GM12878 (cell line): ENCODE data around the gene ZNF689. TPM values are rescaled to one million over a fixed set of nuclear protein-coding genes. Genes with fewer than 3 reads are reported as not detected.
A peak's percentile ranks its signal among the peaks of the same experiment; 100 is the strongest.

Experiments used
- BCL11A ChIP-seq: IDR thresholded peaks from 2 replicates; pipeline ENCODE4 v1.6.1; 2011; ENCODE audit warnings: low read depth, low read length
- CEBPB ChIP-seq, 2 experiments: fragments of 150-350 bp in 1 of 2; IDR thresholded peaks; 2 replicates each; pipeline ENCODE4 v1.6.1; 2012 to 2014; ENCODE audit warnings: low read depth in 2 of 2, low read length in 2 of 2, borderline replicate concordance in 1 of 2, inconsistent platforms in 1 of 2
- CHD2 ChIP-seq: IDR thresholded peaks from 2 replicates; pipeline ENCODE4 v1.6.1; 2011; ENCODE audit warnings: low read depth, low read length, improper control_type of control experiment, borderline replicate concordance
- DPF2 ChIP-seq: fragments of 450-650 bp; IDR thresholded peaks from 2 replicates; pipeline ENCODE4 v1.6.1; 2017; ENCODE audit warnings: mild to moderate bottlenecking
- E2F8 ChIP-seq: fragments of 450-650 bp; IDR thresholded peaks from 2 replicates; pipeline ENCODE4 v1.6.1; 2018; ENCODE audit warnings: mild to moderate bottlenecking, low read depth, moderate library complexity; ENCODE audit not compliant: partially characterized antibody
- ETV6 ChIP-seq, 2 experiments: fragments of 450-650 bp in 1 of 2; IDR thresholded peaks in 1 of 2; conservative IDR thresholded peaks in 1 of 2; 2 replicates each; pipeline ENCODE4 v1.6.1; 2014; ENCODE audit warnings: antibody characterized with exemption in 1 of 2, borderline replicate concordance in 1 of 2, low read depth in 1 of 2, mild to moderate bottlenecking in 1 of 2, moderate library complexity in 1 of 2
- JUNB ChIP-seq: IDR thresholded peaks from 2 replicates; pipeline ENCODE4 v1.6.1; 2016; ENCODE audit warnings: antibody characterized with exemption, mild to moderate bottlenecking
- KDM1A ChIP-seq: fragments of 200-600 bp; sonication (generic); IDR thresholded peaks from 2 replicates; pipeline ENCODE4 v1.6.1; 2016; ENCODE audit warnings: borderline replicate concordance
- MEF2A ChIP-seq: IDR thresholded peaks from 2 replicates; pipeline ENCODE4 v1.6.1; 2011; ENCODE audit warnings: low read depth, mild to moderate bottlenecking, low read length, moderate library complexity; ENCODE audit not compliant: insufficient read depth
- MXI1 ChIP-seq: fragments of 150-350 bp; IDR thresholded peaks from 2 replicates; pipeline ENCODE4 v1.6.1; 2011; ENCODE audit warnings: low read depth, mild to moderate bottlenecking, inconsistent platforms, low read length, improper control_type of control experiment
- NBN ChIP-seq: fragments of 450-650 bp; IDR thresholded peaks from 2 replicates; pipeline ENCODE4 v1.6.1; 2016
- NFIC ChIP-seq: IDR thresholded peaks from 2 replicates; pipeline ENCODE4 v1.6.1; 2012; ENCODE audit warnings: low read depth, mild to moderate bottlenecking, inconsistent platforms, low read length, moderate library complexity
- NFYA ChIP-seq: IDR thresholded peaks from 2 replicates; pipeline ENCODE4 v1.6.1; 2011; ENCODE audit warnings: low read depth, mild to moderate bottlenecking, low read length, improper control_type of control experiment, borderline replicate concordance
- NRF1 ChIP-seq: conservative IDR thresholded peaks from 2 replicates; pipeline ENCODE4 v1.6.1; 2011; ENCODE audit warnings: mild to moderate bottlenecking, low read depth, low read length, improper control_type of control experiment
- RELA ChIP-seq: fragments of 450-650 bp; IDR thresholded peaks from 2 replicates; pipeline ENCODE4 v1.8.0; 2014; ENCODE audit warnings: borderline replicate concordance; ENCODE audit not compliant: partially characterized antibody
- RFX5 ChIP-seq: IDR thresholded peaks from 2 replicates; pipeline ENCODE4 v1.6.1; 2011; ENCODE audit warnings: low read depth, low read length, improper control_type of control experiment
- SIX5 ChIP-seq: IDR thresholded peaks from 2 replicates; pipeline ENCODE4 v1.6.1; 2011; ENCODE audit warnings: mild to moderate bottlenecking, low read depth, low read length, moderate library complexity; ENCODE audit not compliant: severe bottlenecking
- SREBF2 ChIP-seq: IDR thresholded peaks from 2 replicates; pipeline ENCODE4 v1.6.1; 2012; ENCODE audit warnings: mild to moderate bottlenecking, low read length
- TBL1XR1 ChIP-seq: IDR thresholded peaks from 2 replicates; pipeline ENCODE4 v1.6.1; 2012; ENCODE audit warnings: low read depth, low read length, improper control_type of control experiment
- USF2 ChIP-seq: IDR thresholded peaks from 2 replicates; pipeline ENCODE4 v1.6.1; 2011; ENCODE audit warnings: low read depth, low read length, improper control_type of control experiment, borderline replicate concordance
- WRNIP1 ChIP-seq: IDR thresholded peaks from 2 replicates; pipeline ENCODE4 v1.6.1; 2011; ENCODE audit warnings: low read depth, low read length, improper control_type of control experiment, borderline replicate concordance
- YBX1 ChIP-seq: fragments of 450-650 bp; IDR thresholded peaks from 2 replicates; pipeline ENCODE4 v1.6.1; 2016; ENCODE audit warnings: antibody characterized with exemption
- ZBED1 ChIP-seq: IDR thresholded peaks from 2 replicates; pipeline ENCODE4 v1.6.1; 2016; ENCODE audit warnings: borderline replicate concordance
- ZNF217 ChIP-seq: fragments of 450-650 bp; IDR thresholded peaks from 2 replicates; pipeline ENCODE4 v1.6.1; 2017; ENCODE audit warnings: antibody characterized with exemption, mild to moderate bottlenecking
- ZSCAN29 ChIP-seq: fragments of 450-650 bp; IDR thresholded peaks from 2 replicates; pipeline ENCODE4 v1.6.1; 2017; ENCODE audit warnings: mild to moderate bottlenecking, moderate library complexity
- polyA plus RNA-seq, 11 experiments: library from polyadenylated mRNA; depleted of rRNA in 4 of 11; unstranded in 6 of 11; stranded (reverse) in 5 of 11; fragments of >200 nt; fragmentation: Nextera tagmentation in 4 of 11; fragmentation: Illumina TruSeq in 1 of 11; extraction: Ambion mirVana in 4 of 11; extraction: Trizol in 1 of 11; gene quantifications; 1 replicate in 1 of 11; 2 replicates in 10 of 11; pipeline versions ENCODE4 v1.2.1 to v1.2.3, GENCODE V29; 2011 to 2016; ENCODE audit warnings: inconsistent platforms in 2 of 11, missing spikeins in 2 of 11, low read depth in 1 of 11
- total RNA-seq, 4 experiments: library from RNA; depleted of rRNA in 3 of 4; stranded (reverse); fragments of >200 nt in 3 of 4; fragmentation: Illumina TruSeq in 1 of 4; extraction: Trizol in 1 of 4; gene quantifications; 2 replicates each; pipeline versions ENCODE4 v1.2.1 to v1.2.3, GENCODE V29; 2013 to 2021
- TF ChIP-seq, protein P1 (sequence below): fragments of 450-650 bp; IDR thresholded peaks from 2 replicates; pipeline ENCODE4 v1.6.1; 2016; ENCODE audit warnings: mild to moderate bottlenecking

Gene ZNF689
- total and polyA plus RNA-seq, 10 of the 15 experiments (the other 5 are each of a cell fraction or from before 2014, with no cell fraction given), result 4.7 to 13.2 (median 8.5) TPM

DNA sequence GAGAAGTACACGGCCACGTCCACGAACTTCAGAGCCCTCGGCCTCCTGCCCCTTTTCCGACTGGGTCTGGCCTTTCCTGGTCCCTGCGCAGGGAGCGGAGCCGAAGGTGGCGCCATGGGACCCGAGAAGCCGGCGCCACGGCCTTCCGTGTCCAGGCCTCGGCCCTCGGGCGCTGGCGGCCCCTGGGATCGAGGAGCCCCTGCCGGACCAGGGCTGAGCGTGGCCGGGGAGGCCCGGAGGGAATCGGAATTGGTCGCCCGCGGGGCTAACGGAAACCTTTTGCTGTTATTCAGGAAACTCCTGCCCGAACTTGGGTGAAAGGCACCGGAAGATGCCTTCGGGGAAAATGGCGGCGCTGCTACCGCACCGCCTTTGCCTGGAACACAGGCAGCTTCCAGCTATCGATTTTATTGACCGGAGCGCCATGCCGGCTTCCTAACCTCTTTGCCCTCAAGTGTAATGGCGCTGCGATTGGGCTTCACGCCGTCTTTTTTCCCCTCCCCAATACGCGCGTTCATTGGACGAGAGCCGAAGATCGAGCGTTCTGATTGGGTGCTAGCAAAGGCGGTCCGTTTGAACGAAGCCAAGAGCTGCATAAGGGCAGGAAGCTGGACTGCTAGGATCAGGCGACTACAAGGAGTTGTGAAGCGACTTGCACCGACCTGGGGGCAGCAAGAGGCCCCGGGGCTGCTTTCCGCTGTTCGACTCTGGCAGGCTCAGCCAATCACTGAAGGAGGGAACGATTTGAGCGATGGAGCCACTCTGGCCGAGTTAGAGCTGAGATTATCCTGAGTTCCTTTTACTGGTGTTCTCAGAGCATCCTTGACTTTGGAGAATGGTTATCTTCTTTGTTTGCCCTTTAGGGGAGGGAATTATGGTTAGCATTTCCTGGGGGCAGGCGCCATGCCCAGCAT, at the start of gene ZNF689 (continued):
- TF ChIP-seq ZNF217, result no peak
- TF ChIP-seq MXI1, result peak; percentile 58; the same call in 1 of the 2 replicates
- TF ChIP-seq SREBF2, result no peak
- 0 out of 2 replicates have a peak, but pooled peaks have one; percentile 8 for TF ChIP-seq ZSCAN29
- TF ChIP-seq RELA, result no peak
- TF ChIP-seq, protein P1, sequence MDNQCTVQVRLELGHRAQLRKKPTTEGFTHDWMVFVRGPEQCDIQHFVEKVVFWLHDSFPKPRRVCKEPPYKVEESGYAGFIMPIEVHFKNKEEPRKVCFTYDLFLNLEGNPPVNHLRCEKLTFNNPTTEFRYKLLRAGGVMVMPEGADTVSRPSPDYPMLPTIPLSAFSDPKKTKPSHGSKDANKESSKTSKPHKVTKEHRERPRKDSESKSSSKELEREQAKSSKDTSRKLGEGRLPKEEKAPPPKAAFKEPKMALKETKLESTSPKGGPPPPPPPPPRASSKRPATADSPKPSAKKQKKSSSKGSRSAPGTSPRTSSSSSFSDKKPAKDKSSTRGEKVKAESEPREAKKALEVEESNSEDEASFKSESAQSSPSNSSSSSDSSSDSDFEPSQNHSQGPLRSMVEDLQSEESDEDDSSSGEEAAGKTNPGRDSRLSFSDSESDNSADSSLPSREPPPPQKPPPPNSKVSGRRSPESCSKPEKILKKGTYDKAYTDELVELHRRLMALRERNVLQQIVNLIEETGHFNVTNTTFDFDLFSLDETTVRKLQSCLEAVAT, result 0 out of 2 replicates have a peak, but pooled peaks have one; percentile 30
- peak; percentile 95 for TF ChIP-seq SIX5
- TF ChIP-seq KDM1A, result no peak
- TF ChIP-seq MEF2A, result no peak
- TF ChIP-seq CHD2, result peak; percentile 98
- no peak for TF ChIP-seq YBX1
- peak; percentile 57; the same call in 1 of the 2 replicates for TF ChIP-seq NBN
- TF ChIP-seq ETV6 (conservative IDR thresholded peaks at IDR 0.05 in 1 of 2, IDR thresholded peaks at IDR 0.05 in 1 of 2; ENCODE audit: borderline replicate concordance in 1 of 2, low read depth in 1 of 2), result no peak
- no peak for TF ChIP-seq NRF1
- no peak for TF ChIP-seq ZBED1
- no peak for TF ChIP-seq JUNB
- TF ChIP-seq USF2, result no peak
- TF ChIP-seq RFX5, result no peak
- no peak for TF ChIP-seq CEBPB (IDR thresholded peaks at IDR 0.05; ENCODE audit: borderline replicate concordance in 1 of 2, low read depth in 2 of 2, low read length in 2 of 2)
- TF ChIP-seq DPF2, result 0 out of 2 replicates have a peak, but pooled peaks have one; percentile 56
- TF ChIP-seq E2F8, result peak; percentile 47
- no peak for TF ChIP-seq NFIC
- peak; percentile 65; the same call in 1 of the 2 replicates for TF ChIP-seq WRNIP1
- peak; percentile 97 for TF ChIP-seq NFYA
- no peak for TF ChIP-seq TBL1XR1
- TF ChIP-seq BCL11A, result no peak
